Heart left ventricle (tissue), 16 donors: ENCODE data around the gene ABCC5. TPM values are rescaled to one million over a fixed set of nuclear protein-coding genes. Genes with fewer than 3 reads are reported as not detected.
"Not testable (repeated sequence)": the region's sequence is repeated elsewhere in the genome, so short reads cannot be mapped to it uniquely, and the experiment has no call there.

Experiments used
- ATAC-seq, 4 donors: fragments of 200-7000 bp; cut with Tn5 transposase; one replicate each; pipeline ENCODE4 v1.9.1; 2020 to 2022; ENCODE audit warnings: moderate library complexity in 4 of 4, mild to moderate bottlenecking in 3 of 4, moderate number of reproducible peaks in 1 of 4
- DNase-seq, 5 donors: peaks; one replicate each; pipeline ENCODE4 v3.0.0-alpha.2; 2020
- H3K27ac ChIP-seq, 12 donors: fragments of 200-600 bp; sonication (generic) in 4 of 12; one replicate each; pipeline versions ENCODE4 v1.5.0 to v1.8.0; 2016 to 2022; ENCODE audit warnings: mild to moderate bottlenecking in 2 of 12
- H3K27me3 ChIP-seq, 9 donors: fragments of 200-600 bp; sonication (generic) in 2 of 9; one replicate each; pipeline versions ENCODE4 v1.5.1 to v1.8.0; 2016 to 2022; ENCODE audit warnings: mild to moderate bottlenecking in 3 of 9
- H3K36me3 ChIP-seq, 9 donors: fragments of 200-600 bp; sonication (generic) in 2 of 9; one replicate each; pipeline versions ENCODE4 v1.5.0 to v1.8.0; 2018 to 2022; ENCODE audit warnings: mild to moderate bottlenecking in 2 of 9
- H3K4me1 ChIP-seq, 12 donors: fragments of 200-600 bp; sonication (generic) in 4 of 12; one replicate each; pipeline versions ENCODE4 v1.5.0 to v1.8.0; 2016 to 2022; ENCODE audit warnings: mild to moderate bottlenecking in 3 of 12
- H3K4me3 ChIP-seq, 12 donors: fragments of 200-600 bp; sonication (generic) in 4 of 12; one replicate each; pipeline versions ENCODE4 v1.5.0 to v1.8.0; 2017 to 2022; ENCODE audit warnings: mild to moderate bottlenecking in 9 of 12, moderate library complexity in 4 of 12
- H3K9me3 ChIP-seq, 12 donors: fragments of 200-600 bp; sonication (generic) in 4 of 12; one replicate each; pipeline versions ENCODE4 v1.5.0 to v1.8.0; 2016 to 2022; ENCODE audit warnings: mild to moderate bottlenecking in 1 of 12
- CTCF ChIP-seq, 12 donors: fragments of 200-600 bp; sonication (generic) in 4 of 12; IDR thresholded peaks; one replicate each; pipeline versions ENCODE4 v1.5.0 to v1.8.0; 2018 to 2022; ENCODE audit warnings: antibody characterized with exemption in 12 of 12, mild to moderate bottlenecking in 5 of 12
- POLR2A ChIP-seq, 2 donors: fragments of 450-650 bp; IDR thresholded peaks; one replicate each; pipeline ENCODE4 v1.6.1; 2017; ENCODE audit warnings: antibody characterized with exemption in 2 of 2, mild to moderate bottlenecking in 2 of 2, moderate library complexity in 2 of 2
- WGBS, 4 donors: extraction: QIAGEN DNeasy Blood & Tissue Kit in 2 of 4; methylation state at CpG; one replicate each; pipeline versions ENCODE4 v1.1.5 to v1.1.7; 2013 to 2018; 5-methylcytosine and 5-hydroxymethylcytosine counted together
- intact Hi-C, 10 donors: fragments of 100-400 bp; cut with DNase I; formaldehyde crosslinking; loops; one replicate each; pipeline versions ENCODE4 v1.11.1 to v1.14.2; 2022
- polyA plus RNA-seq, 2 donors: library from polyadenylated mRNA; stranded (reverse); fragments of 200-250 nt; gene quantifications; one replicate each; pipeline ENCODE4 v1.2.3, GENCODE V29; 2013
- total RNA-seq, 9 donors: library from RNA; depleted of rRNA in 2 of 9; stranded (reverse); fragments of >200 nt in 2 of 9; fragmentation: NEBNext Ultra II Directional in 3 of 9; extraction: Animal tissue kit (Norgen Biotek cat#: 25700) in 3 of 9; gene quantifications; one replicate each; pipeline versions ENCODE4 v1.1.0 to v1.2.4, GENCODE V29; 2016 to 2023
- donor health status: ischemic (EF 13 %, LVEDD 7.1; RV severe dilation, severe dysfunction).
- donor health status: healthy with polysubstance abuse.
- donor health status: DM: no; HTN: yes; CAD: no.
- donor health status: DM: no; HTN: no; CAD: no.
- donor health status: ischemic (EF 25% LVEDD 6.9; RV normal size, moderate dysfunction).
- donor health status: ischemic (EF 25% LVEDD 5.7; RV mildly dilated, moderate dysfunction).
- donor health status: healthy.
- donor health status: DM: yes; HTN: yes; CAD: no.
- donor health status: ischemic (EF 35%, LVEDD 5.7; RV mildly dilated, moderate dysfunction).
- donor health status: nonischemic (EF 11% LVEDD 7.7; RV severe dilation, severe dysfunction).
- donor health status: DM: yes; HTN: yes; CAD: no.
- donor health status: PGD.
- donor health status: ischemic (EF 29% LVEDD 5.4; RV normal size, mild dysfunction).
- donor health status: nonischemic (EF 23%, LVEDD 6.1; RV moderate dilation, normal function).

Gene ABCC5
- total and polyA plus RNA-seq, 11 donors, result 16.4 to 61.7 (median 32.6) TPM

- H3K36me3 ChIP-seq, result no peaks in the 10 kb centered on the region
- intact Hi-C loops, result loop anchor here in 1 of 10 donors (10.0 kb wide), 1 partner anchor 222 kb away; the partner anchor contains the start of gene CAMK2N2
- H3K9me3 ChIP-seq, result no peaks in the 10 kb centered on the region
- H3K27ac ChIP-seq, result no peak overlapping the region
- H3K4me1 ChIP-seq, result no peaks in the 10 kb centered on the region
- no peak for DNase-seq
- no peak overlapping the region for H3K4me3 ChIP-seq
- 80 to 93% (median 86%) methylated on average over 1 of the region's 1 CpG for WGBS, 4 donors
- no peak for ATAC-seq
- no peaks in the 10 kb centered on the region for H3K27me3 ChIP-seq
- TF ChIP-seq POLR2A (IDR thresholded peaks at IDR 0.05) (no peak), CTCF (IDR thresholded peaks at IDR 0.05) (no peak)
Measured at GRCh38 chr3:184042617-184043016, 24.9 kb upstream of the ABCC5 start.

GRCh38 chr3:184040010-184040409 lies 22.3 kb upstream of the ABCC5 start:
- no peaks in the 10 kb centered on the region for H3K4me1 ChIP-seq
- ATAC-seq (no peak), DNase-seq (no peak)
- H3K9me3 ChIP-seq, result no peaks in the 10 kb centered on the region
- TF ChIP-seq POLR2A (IDR thresholded peaks at IDR 0.05) (no peak), CTCF (IDR thresholded peaks at IDR 0.05) (peak in 9 of 12 donors; percentile 7 to 34 (median 21))
- H3K36me3 ChIP-seq, result no peaks in the 10 kb centered on the region
- H3K27ac ChIP-seq, result no peak overlapping the region
- 28 to 38% (median 36%) methylated on average over 3 of the region's 3 CpGs for WGBS, 4 donors
- no peak overlapping the region for H3K4me3 ChIP-seq
- intact Hi-C loops, result loop anchor here in 1 of 10 donors (10.0 kb wide), 1 partner anchor 225 kb away; the partner anchor contains the start of gene CAMK2N2
- H3K27me3 ChIP-seq, result no peaks in the 10 kb centered on the region

- H3K4me3 ChIP-seq, result no peak overlapping the region
- ATAC-seq, result no peak
- TF ChIP-seq POLR2A (IDR thresholded peaks at IDR 0.05) (no peak), CTCF (IDR thresholded peaks at IDR 0.05) (no peak)
- 81 to 83% (median 81%) methylated on average over 5 of the region's 5 CpGs for WGBS, 4 donors
- H3K4me1 ChIP-seq, result no peaks in the 10 kb centered on the region
- no peaks in the 10 kb centered on the region for H3K36me3 ChIP-seq
- H3K27ac ChIP-seq, result no peak overlapping the region
- no peaks in the 10 kb centered on the region for H3K9me3 ChIP-seq
- H3K27me3 ChIP-seq, result no peaks in the 10 kb centered on the region
- intact Hi-C loops, result no loop called here
- DNase-seq, result no peak
Measured at GRCh38 chr3:184039414-184039813, 21.7 kb upstream of the ABCC5 start.

DNA sequence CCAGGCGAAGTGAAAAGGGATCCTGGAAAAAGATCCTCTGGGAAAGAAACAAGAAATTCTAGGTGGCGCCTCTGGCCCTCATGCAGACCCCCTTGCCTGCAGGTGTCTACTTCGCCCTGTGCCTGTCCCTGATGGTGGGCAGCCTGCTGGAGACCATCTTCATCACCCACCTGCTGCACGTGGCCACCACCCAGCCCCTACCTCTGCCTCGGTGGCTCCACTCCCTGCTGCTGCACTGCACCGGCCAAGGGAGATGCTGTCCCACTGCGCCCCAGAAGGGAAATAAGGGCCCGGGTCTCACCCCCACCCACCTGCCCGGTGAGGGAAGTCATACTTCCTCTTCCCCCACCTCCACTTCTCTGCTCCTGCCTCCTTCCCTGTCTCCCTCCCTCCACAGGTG lies 20.6 kb upstream of the ABCC5 start:
- 78 to 84% (median 79%) methylated on average over 7 to 9 of the region's 9 CpGs for WGBS, 4 donors
- intact Hi-C loops, H3K4me1 ChIP-seq, H3K36me3 ChIP-seq, H3K9me3 ChIP-seq, H3K4me3 ChIP-seq, ATAC-seq, H3K27ac ChIP-seq, DNase-seq, H3K27me3 ChIP-seq: not testable (repeated sequence)

- Histone ChIP-seq H3K36me3 (no peaks in the 10 kb centered on the region), H3K27ac (no peak overlapping the region), H3K4me1 (no peaks in the 10 kb centered on the region), H3K4me3 (no peak overlapping the region), H3K27me3 (no peaks in the 10 kb centered on the region), H3K9me3 (no peaks in the 10 kb centered on the region)
- no peak for ATAC-seq
- no peak for DNase-seq
- intact Hi-C loops, result no loop called here
- 59 to 74% (median 69%) methylated on average over 7 of the region's 7 CpGs for WGBS, 4 donors
- TF ChIP-seq CTCF (IDR thresholded peaks at IDR 0.05), result no peak
- TF ChIP-seq POLR2A (IDR thresholded peaks at IDR 0.05), result no peak
Measured at GRCh38 chr3:184037816-184038215, 20.1 kb upstream of the ABCC5 start.
